Gastroesophageal sphincter (tissue), 4 donors: ENCODE results near the gene MEGF11. TPM values are rescaled to one million over a fixed set of nuclear protein-coding genes. Genes with fewer than 3 reads are reported as not detected.
"Not testable (repeated sequence)": the region's sequence is repeated elsewhere in the genome, so short reads cannot be mapped to it uniquely, and the experiment has no call there.

Experiments used
- ATAC-seq: fragments of 150-250 bp; one replicate; pipeline ENCODE4 v1.9.1; 2016; ENCODE audit warnings: mild to moderate bottlenecking, moderate library complexity
- H3K27ac ChIP-seq, 4 donors: fragments of 200-600 bp; sonication (generic) in 3 of 4; 1 replicate in 3 of 4; 2 replicates in 1 of 4; pipeline ENCODE4 v1.5.1; 2016 to 2019
- H3K27me3 ChIP-seq: fragments of 200-600 bp; sonication (generic); one replicate; pipeline ENCODE4 v1.5.1; 2019
- H3K36me3 ChIP-seq, 2 donors: fragments of 200-600 bp; sonication (generic); one replicate each; pipeline ENCODE4 v1.5.1; 2019; ENCODE audit warnings: control low read depth in 1 of 2
- H3K4me1 ChIP-seq, 3 donors: fragments of 200-600 bp; sonication (generic); 1 replicate in 2 of 3; 2 replicates in 1 of 3; pipeline ENCODE4 v1.5.1; 2016 to 2019; ENCODE audit warnings: control low read depth in 2 of 3
- H3K4me3 ChIP-seq, 2 donors: fragments of 200-600 bp; sonication (generic); one replicate each; pipeline ENCODE4 v1.5.1; 2019; ENCODE audit warnings: mild to moderate bottlenecking in 1 of 2, moderate library complexity in 1 of 2
- H3K9me3 ChIP-seq, 3 donors: fragments of 200-600 bp; sonication (generic); one replicate each; pipeline ENCODE4 v1.5.1; 2017 to 2019; ENCODE audit warnings: control low read depth in 2 of 3
- CTCF ChIP-seq, 4 experiments: fragments of 200-600 bp in 2 of 4; fragments of 450-650 bp in 2 of 4; sonication (generic) in 1 of 4; IDR thresholded peaks; one replicate each; pipeline ENCODE4 v1.5.1; 2017 to 2019; ENCODE audit warnings: antibody characterized with exemption in 4 of 4, mild to moderate bottlenecking in 2 of 4, moderate library complexity in 2 of 4
- EP300 ChIP-seq: sonication (generic); formaldehyde crosslinking; IDR thresholded peaks from one replicate; pipeline ENCODE4 v1.6.1; 2017; ENCODE audit warnings: antibody characterized with exemption, mild to moderate bottlenecking
- POLR2A ChIP-seq, 2 donors: fragments of 450-650 bp; IDR thresholded peaks; one replicate each; pipeline ENCODE4 v1.6.1; 2017; ENCODE audit warnings: antibody characterized with exemption in 2 of 2, mild to moderate bottlenecking in 2 of 2, moderate library complexity in 1 of 2
- POLR2AphosphoS5 ChIP-seq: sonication (generic); formaldehyde crosslinking; IDR thresholded peaks from one replicate; pipeline ENCODE4 v1.6.1; 2017; ENCODE audit warnings: antibody characterized with exemption
- WGBS, 2 donors: methylation state at CpG; one replicate each; pipeline ENCODE4 v1.1.5; 2018; ENCODE audit warnings: low coverage in 1 of 2; 5-methylcytosine and 5-hydroxymethylcytosine counted together
- total RNA-seq, 4 donors: library from RNA; depleted of rRNA; stranded (reverse); fragments of >200 nt; gene quantifications; one replicate each; pipeline ENCODE4 v1.1.0, GENCODE V29; 2016

Gene MEGF11
- total RNA-seq, 4 donors from 2014 or later: 0.08 TPM; not detected in 3

- peak overlapping the region; percentile 73 for H3K4me3 ChIP-seq
- no peaks in the 10 kb centered on the region for H3K9me3 ChIP-seq
- H3K4me1 ChIP-seq: peaks cover 0 to 49% (median 0%) of the 10 kb centered on the region in 3 donors
- WGBS, 2 donors: 0 to 2% methylated on average over 19 to 36 of the region's 43 CpGs
- ATAC-seq: peak; percentile 17
- H3K27me3 ChIP-seq: no peaks in the 10 kb centered on the region
- TF ChIP-seq POLR2AphosphoS5 (peak; percentile 44), EP300 (no peak), CTCF (IDR thresholded peaks at IDR 0.05) (no peak), POLR2A (IDR thresholded peaks at IDR 0.05) (peak in 1 of 2 donors; percentile 36)
- H3K36me3 ChIP-seq: peaks cover 0 to 10% of the 10 kb centered on the region in 2 donors
- peak overlapping the region; percentile 78 to 99 (median 96) for H3K27ac ChIP-seq
These were observed 383.3 kb downstream of the MEGF11 start for GRCh38 chr15:65869954-65870871.

GRCh38 chr15:65869126-65869953 is 384.2 kb downstream of the MEGF11 start, which contains the start of gene RAB11A:
Gene RAB11A, plus strand, starts transcription at chr15:65869491. Its CDS starts 95 bp downstream, at chr15:65869586.
- 0 to 1% methylated on average over 30 to 32 of the region's 62 CpGs for WGBS, 2 donors
- Histone ChIP-seq H3K4me1 (peaks cover 0 to 44% (median 0%) of the 10 kb centered on the region in 3 donors), H3K27me3 (no peaks in the 10 kb centered on the region), H3K36me3 (peaks cover 0 to 3% of the 10 kb centered on the region in 2 donors), H3K27ac (peak within 1 kb of the TSS; percentile 78 to 99 (median 96)), H3K9me3 (no peaks in the 10 kb centered on the region), H3K4me3 (peak within 1 kb of the TSS; percentile 73)
- peak; percentile 98 for ATAC-seq
- peak; percentile 92 to 93 for TF ChIP-seq POLR2A (IDR thresholded peaks at IDR 0.05)
- peak in 3 of 4 experiments; percentile 17 to 58 (median 50) for TF ChIP-seq CTCF (IDR thresholded peaks at IDR 0.05)
- peak; percentile 97 for TF ChIP-seq POLR2AphosphoS5
- no peak for TF ChIP-seq EP300

GRCh38 chr15:65868546-65869125 is 384.9 kb downstream of the MEGF11 start:
- 61 to 64% methylated on average over 10 to 11 of the region's 11 CpGs for WGBS, 2 donors
- no peaks in the 10 kb centered on the region for H3K9me3 ChIP-seq
- no peak for ATAC-seq
- peaks cover 0 to 38% (median 0%) of the 10 kb centered on the region in 3 donors for H3K4me1 ChIP-seq
- H3K36me3 ChIP-seq: no peaks in the 10 kb centered on the region
- peak overlapping the region; percentile 78 to 99 (median 96) for H3K27ac ChIP-seq
- peak overlapping the region; percentile 73 for H3K4me3 ChIP-seq
- TF ChIP-seq CTCF (IDR thresholded peaks at IDR 0.05) (no peak), EP300 (no peak), POLR2AphosphoS5 (no peak)
- no peaks in the 10 kb centered on the region for H3K27me3 ChIP-seq

GRCh38 chr15:65867933-65868332 is 385.6 kb downstream of the MEGF11 start:
- not testable (repeated sequence) for H3K4me3 ChIP-seq, ATAC-seq, H3K9me3 ChIP-seq, H3K36me3 ChIP-seq, H3K27me3 ChIP-seq, H3K27ac ChIP-seq
- 95 to 100% methylated on average over 3 to 6 of the region's 6 CpGs for WGBS, 2 donors
- peaks cover 0 to 31% (median 0%) of the 10 kb centered on the region in 3 donors for H3K4me1 ChIP-seq

- Histone ChIP-seq H3K36me3 (no peaks in the 10 kb centered on the region), H3K4me1 (peaks cover 0 to 24% (median 0%) of the 10 kb centered on the region in 3 donors), H3K27me3 (no peaks in the 10 kb centered on the region), H3K4me3 (no peak overlapping the region), H3K9me3 (no peaks in the 10 kb centered on the region), H3K27ac (no peak overlapping the region)
- ATAC-seq: no peak
- TF ChIP-seq CTCF (IDR thresholded peaks at IDR 0.05): no peak
- no peak for TF ChIP-seq POLR2AphosphoS5
- no peak for TF ChIP-seq POLR2A (IDR thresholded peaks at IDR 0.05)
- no peak for TF ChIP-seq EP300
- WGBS, 2 donors: 81 to 100% methylated on average over 3 of the region's 3 CpGs
These were observed 386.3 kb downstream of the MEGF11 start for GRCh38 chr15:65867244-65867643.
